ENCODE results near the gene CCDC171.
A peak's percentile ranks its signal among the peaks of the same experiment; 100 is the strongest.
"Not testable (repeated sequence)": the region's sequence is repeated elsewhere in the genome, so short reads cannot be mapped to it uniquely, and the experiment has no call there.

CCDC171 gene

DNA sequence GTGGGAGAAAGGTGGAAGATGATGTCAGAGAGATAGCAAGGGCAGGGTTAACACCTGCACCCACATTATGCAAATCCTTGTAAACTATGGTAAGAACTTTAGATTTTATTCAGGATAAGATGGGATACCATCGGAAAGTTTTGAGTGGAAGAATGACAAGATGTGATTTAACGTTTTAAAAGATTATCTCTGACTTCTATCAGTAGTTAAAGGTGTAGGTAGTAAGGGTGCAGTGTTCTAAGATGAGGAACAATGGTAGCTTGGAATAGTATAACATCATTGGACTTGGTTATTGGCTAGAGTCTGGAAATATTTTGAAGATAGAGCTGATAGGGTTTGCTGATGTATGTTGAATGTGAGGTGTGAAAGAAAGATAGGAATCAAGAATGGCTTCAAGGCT, 211.3 kb downstream of the CCDC171 start:
- DNase-seq, result no peak

DNA sequence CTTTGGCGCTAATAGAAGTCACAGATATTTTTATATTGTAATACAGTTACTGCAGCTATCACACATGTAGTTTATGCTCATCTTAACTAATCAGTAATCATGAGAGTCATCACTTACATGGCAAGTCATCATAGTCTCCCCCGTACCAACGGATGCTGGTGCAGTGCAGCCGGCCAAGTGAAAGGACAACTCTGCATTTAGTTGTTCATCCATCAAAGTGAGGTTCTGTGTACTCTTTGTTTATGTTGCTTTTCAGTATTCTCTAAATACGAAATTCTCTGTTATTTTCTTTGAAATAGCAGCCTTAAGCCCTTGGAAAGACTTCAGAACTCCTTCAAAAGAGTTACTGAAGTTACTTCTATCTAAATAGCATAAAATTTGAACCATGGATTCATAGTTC, 216.7 kb downstream of the CCDC171 start:
- no peak for DNase-seq

DNA sequence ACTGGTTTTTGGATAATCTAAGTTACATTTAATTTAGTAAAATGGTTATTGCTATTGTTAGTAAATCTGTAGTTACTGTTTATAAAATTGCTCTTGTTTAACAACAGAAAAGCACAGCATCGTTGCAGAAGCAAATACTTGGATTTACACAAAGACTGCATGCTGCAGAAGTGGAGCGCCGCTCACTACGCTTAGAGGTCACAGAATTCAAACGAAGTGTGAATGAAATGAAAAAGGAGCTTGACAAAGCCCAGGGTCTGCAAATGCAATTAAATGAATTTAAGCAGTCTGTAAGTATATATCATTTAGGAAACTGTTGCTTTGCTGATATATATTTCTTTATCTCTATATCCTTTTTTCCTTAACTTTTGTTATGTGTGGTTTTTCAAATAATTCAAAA, 226.0 kb downstream of the CCDC171 start:
- no peak for DNase-seq

DNA sequence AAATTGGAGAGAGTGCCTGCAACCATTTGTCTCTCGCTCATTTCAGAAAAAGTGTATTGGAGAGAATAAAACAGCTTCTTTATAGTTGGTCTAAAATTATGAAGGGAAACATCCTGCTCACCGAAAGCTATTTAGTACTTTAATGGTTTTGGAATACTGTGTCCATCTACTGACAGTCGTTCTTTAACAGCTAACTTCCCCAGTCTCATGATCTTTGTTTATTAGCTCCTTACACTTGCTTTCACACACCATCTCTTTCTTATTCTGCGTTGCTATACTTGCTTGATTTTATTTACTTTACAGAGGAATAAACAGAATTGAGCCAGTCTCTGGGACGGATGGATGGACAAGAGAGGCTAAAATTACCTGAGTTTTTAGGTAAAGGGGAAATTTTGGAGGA, 229.3 kb downstream of the CCDC171 start:
- DNase-seq, result no peak

DNA sequence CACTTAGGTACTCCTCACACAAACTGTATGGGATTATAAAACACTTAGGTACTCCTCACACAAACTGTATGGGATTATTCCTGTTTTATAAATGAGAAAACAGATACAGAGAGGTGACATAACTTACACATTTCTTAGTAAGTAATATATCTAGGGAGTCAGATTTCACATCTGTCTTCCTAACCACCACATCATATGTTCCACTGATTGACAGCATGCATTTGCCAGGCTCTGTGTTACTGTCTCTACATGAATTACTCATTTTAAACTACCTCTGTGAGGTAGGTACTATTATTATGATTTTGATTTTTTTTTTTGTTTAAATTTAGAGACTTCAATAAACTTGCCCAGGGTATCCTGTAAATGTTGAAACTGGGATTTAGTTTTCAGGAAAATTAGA, 232.7 kb downstream of the CCDC171 start:
- no peak for DNase-seq

DNA sequence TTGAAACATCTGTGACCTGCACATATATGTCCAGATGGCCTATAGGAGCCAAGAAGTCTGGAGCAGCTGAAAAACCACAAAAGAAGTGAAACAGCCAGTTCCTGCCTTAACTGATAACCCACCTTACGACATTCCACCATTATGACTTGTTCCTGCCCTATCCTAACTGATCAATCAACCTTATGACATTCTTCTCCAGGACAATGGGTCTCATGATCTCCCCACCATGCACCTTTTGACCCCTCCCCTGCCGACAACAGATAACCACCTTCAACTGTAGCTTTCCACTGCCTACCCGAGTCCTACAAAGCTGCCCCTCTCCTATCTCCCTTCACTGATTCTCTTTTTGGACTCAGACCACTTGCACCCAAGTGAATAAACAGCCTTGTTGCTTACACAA, 233.8 kb downstream of the CCDC171 start:
- DNase-seq, result no peak

DNA sequence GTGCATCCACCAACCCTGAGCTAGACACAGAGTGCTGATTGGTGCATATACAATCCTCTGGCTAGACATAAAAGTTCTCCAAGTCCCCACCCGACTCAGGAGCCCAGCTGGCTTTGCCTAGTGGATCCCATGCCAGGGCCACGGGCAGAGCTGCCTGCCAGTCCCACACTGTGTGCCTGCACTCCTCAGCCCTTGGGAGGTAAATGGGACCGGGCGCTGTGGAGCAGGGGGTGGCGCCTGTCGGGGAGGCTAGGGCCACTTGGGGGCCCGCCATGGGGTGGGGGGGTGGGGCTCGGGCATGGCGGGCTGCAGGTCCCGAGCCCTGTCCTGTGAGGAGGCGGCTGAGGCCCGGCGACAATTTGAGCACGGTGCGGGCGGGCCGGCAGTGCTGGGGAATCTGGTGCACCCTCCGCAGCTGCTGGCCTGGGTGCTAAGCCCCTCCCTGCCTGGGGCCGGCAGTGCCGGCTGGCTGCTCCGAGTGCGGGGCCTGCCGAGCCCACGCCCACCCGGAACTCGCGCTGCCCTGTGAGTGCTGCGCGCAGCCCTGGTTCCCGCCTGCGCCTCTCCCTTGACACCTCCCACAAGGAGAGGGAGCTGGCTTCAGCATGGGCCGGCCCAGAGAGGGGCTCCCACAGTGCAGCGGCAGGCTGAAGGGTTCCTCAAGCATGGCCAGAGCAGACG, 257.5 kb downstream of the CCDC171 start:
- not testable (repeated sequence) for DNase-seq

DNA sequence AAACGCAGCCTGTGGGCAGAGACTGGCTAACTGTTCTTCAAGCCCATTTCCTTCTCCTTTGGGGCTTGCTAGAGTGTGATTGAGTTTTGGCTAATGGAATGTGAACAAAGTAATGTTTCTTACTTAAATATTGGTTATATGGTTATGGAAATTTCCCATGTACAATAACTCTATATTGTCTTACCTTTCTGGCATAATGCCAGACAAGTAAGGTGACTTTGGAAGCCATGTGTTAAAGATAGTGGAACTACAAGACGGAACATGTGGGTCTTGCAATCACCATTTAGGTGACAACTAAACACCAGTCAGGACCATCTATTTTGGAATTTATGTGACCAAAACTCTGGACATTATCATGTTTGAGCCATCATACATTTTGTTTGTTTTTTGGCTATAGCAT, 260.2 kb downstream of the CCDC171 start:
- no peak for DNase-seq

DNA sequence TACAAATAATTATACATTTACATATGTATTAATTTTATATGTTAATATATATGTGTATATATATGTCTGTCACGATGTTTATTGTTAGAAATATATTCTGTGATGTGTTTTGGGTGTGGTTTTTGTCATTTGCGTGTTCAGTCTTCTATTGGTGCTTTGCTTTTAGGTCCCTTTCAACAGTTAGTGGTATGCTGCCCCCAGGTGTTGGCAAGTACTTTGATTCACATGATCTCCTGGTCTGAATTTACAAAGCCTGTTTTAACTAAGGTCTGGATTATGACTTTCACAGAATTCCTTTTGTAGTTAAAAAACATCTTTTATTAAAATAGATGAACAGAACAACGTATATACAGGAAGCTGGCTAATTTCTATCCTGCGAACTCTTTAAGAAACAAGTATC, 271.5 kb downstream of the CCDC171 start:
- DNase-seq, result peak; percentile 11

DNA sequence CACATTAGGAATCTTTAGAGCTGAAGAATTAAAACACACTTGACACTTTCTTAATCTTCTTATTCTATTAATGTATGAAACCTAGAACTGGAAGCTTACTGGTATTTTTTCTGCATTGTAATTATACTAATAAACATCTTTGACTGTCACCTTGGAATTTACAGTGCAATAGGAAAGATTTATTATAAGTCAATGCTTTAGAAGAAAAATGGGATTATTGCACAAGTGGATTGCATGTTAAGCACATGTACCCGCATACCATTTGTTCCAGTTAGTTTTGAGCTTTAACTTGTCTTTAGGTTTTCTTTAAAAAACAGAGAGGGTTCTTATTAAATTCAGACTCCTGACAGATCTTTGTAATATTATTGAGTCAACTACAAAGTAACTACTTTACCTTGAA, 278.5 kb downstream of the CCDC171 start:
- no peak for DNase-seq

DNA sequence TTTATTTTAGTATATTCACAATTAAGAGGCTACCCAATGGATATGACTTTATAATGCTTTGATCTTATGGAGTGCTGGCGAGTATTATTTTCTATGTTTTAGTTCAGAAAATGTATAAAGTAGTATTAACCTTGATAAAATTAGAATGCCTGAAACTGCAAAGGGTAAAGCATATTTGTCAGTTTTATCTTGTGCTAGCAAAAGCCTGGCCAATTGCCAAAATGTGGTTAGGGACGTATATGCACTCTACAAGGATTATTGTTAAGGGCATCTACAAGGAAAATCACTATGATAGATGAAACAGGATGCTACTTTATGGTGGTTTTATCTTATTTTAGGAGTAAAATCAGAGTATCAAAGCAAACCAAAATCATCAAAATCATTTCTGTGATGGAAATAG, 281.7 kb downstream of the CCDC171 start:
- no peak for DNase-seq

DNA sequence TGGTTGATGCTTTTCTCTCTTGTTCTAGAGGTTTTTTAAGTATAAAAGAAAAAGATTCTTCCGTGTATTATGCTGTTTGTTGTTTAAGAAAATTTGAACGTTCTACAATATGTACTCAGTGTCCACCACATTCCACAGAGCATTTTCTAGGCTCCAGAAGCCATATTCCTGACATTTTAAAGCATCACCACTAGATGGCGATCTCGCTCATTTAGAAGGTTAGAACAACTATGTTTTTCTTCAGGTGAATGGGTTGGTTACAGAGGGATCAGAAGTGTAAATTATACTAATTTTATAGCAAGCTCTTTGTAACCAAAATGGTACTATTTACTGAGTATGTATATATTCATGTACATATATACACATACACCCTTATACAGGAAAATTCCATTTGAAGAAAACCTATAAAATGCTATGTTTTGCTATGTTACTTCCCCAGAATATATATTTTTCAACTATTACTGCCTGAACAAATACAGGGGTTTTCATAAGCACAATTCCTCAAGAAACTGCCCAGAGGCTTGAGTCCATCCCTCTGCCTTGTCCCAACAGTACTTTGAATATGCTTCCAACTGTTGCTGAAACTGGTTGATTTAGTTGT, 284.3 kb downstream of the CCDC171 start:
- DNase-seq, result no peak

DNA sequence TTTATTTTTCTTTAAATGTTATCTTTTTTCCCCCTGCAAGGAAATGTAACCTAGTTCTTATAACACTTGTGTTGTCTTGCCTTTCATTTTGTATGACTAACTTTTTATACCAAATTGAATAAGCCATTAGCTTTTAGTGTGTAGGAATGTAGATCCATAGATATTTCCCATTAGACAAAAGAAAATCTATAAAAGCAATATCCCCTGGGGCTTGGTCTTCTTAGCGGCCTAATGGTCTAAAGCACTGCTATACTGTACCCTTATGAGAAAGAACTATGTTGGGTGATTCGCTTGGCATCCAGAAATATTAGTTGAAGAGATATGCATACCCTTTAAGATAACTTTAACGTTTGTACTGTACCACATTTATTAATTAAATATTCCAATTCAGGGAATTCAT, 289.2 kb downstream of the CCDC171 start:
- DNase-seq, result no peak

DNA sequence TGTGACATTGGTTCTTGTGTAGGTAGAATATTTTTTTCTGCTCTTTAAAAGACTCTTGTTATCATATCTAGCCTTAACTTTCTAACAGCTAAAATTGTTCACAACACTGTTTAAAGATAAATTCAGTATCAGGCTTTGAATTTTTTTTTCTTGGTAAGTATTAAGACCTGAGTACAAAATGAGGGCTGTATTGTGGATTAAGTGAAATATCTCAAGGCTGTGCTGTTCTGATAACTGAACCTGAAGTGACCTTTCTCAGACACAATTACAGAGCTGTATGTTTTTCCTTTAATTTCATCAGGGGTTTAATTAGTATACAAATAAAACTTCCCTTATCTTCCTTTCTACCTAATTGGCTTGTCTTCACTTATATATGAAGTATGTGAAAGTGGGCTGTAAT, 290.5 kb downstream of the CCDC171 start:
- no peak for DNase-seq

DNA sequence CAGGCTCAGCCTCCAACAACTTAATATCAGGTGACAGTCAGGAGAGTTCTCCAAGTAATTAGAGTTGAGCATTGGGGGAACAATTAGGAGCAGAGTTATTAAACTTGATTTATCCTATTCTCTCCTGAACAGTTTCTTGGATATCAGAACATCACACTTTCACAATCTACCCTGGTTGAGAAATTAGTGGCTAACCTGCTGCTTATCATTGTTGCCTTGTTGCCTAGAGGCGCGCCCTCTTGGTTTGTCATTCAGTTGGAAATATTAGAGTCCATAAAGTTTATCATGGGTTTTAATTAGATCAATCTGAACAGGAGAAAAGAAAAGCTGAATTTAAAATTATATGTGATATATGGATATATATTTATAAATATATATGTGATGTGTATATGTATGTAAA, 291.1 kb downstream of the CCDC171 start:
- DNase-seq, result no peak

DNA sequence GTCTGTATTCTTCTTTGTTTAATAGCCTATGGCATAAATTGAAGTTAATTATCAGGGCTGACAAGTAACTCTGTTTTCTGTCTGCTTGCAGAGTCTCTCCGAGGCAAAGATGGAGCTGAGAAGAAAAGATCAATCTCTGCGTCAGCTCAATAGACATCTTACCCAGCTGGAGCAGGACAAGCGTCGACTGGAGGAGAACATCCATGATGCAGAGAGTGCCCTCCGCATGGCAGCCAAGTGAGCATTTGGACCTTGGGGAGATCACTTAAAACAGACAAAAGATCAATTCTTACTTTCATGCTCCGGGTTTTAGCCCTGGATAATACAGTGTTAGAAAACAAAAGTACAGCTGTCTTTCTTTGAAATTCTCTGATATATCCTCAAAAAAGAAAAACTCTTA, 293.8 kb downstream of the CCDC171 start:
- DNase-seq, result no peak

DNA sequence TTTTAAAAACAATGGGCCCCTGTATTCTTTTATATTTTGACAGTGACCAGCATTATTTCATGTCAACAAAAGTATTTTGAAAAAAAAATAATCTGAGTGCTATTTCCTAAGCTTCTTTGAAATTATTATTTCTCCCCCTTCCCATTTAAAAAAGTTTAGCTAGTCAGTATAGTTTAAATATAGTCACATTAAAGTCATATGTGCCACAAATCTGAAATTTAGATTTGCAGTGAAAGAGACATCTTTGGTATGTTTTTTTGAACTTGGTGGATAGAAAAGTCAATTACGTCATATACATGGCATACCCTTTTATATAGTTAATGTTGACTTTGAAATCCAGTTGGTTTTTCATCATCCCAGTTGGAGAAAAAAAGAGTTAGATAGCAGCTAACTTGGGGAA, 297.0 kb downstream of the CCDC171 start:
- no peak for DNase-seq

DNA sequence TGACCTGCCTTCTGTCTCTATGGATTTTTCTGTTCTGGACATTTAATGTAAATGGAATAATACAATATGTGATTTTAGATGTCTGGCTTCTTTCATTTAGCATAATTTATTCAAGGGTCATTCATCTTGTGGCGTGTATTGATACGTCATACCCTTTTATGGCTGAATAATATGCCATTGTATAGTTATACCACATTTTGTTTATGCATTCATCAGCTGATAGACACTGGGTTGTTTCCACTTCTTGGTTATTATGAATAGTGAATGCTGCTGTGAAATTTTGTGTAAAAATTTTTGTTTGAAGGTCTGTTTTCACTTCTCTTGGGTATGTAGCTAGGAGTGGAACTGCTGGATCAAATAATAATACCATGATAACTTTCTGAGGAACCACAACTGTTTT, 298.9 kb downstream of the CCDC171 start:
- no peak for DNase-seq

DNA sequence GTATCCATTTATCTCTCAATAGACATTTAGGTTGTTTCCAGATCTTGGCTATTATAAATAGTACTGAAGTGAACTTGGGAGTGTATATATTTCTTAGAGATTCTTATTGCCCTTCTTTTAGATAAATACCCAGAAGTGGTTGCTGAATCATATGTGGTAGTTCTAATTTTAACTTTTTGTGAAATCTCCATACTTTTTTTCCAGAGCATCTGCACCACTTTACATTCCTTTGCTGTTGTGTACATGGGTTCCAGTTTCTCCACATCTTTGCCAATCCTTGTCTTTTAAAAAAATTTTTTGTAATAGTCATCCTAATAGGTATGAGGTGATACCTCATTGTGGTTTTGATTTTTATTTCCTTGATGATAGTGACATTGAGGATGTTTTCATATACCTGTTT, 303.7 kb downstream of the CCDC171 start:
- DNase-seq, result no peak

DNA sequence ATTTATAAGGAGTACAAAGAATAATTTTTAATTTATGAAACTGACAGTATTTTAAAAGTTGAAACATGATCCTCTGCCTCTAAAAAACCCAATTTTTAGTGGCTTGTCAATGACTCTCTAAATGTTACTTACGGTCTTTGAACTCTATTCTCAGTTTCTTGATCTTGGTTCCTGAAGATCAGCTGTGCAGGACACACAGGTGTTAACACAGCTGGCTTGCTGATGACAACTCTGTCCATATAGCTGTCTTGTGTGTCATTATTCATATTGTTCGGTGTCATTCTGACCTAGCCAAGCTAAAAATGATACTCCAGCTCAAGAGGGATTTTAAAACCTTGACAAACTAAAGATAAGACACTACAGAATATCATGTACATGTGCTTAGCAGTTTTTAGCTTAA, 314.5 kb downstream of the CCDC171 start:
- no peak for DNase-seq

DNA sequence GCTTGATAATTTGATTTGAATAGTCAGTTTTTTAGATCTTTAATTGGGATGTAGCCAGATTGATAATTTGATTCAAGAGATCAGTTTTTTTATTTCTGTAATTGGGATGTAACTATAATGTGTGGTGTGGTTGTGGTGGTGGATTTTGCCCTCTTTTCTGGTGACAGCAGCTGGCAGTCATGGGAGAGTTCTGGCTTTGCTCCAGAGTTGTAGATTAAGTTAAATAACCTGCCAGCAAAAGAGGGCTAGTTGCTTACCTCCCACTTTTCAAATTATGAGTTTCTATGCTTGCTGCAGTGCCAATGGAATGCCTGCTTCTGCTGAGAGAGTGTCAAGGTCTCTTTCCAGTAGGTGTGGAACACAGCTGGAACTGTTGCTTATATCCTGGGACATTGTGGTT, 315.1 kb downstream of the CCDC171 start:
- peak; percentile 6 for DNase-seq

DNA sequence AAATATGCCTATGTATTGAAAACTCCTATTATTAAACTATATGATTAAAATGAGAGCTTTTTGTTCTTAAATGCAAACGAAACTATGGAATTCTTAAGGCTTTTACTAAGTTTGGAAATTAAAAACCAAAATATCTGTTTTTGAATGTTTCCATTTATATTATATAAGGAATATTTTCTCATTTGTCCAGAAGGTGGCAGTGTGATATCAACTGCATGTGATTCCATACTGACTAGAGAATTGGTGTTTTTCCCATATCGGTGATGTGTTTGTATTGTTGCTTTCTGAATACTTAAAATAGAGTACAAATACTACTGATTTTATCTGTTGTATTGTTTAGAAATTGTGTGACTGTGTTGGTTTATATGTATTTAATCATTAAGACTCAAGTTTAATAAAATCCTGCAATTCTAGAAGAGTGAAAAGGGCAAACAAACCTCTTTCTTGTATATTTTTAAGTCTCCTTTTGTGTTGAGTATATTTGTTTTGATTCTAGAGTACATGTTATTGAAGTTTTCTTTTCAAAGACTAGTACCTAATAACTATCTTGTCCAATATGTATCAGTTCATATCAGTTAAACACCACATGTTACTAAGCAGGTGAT, 320.8 kb downstream of the CCDC171 start:
- no peak for DNase-seq

DNA sequence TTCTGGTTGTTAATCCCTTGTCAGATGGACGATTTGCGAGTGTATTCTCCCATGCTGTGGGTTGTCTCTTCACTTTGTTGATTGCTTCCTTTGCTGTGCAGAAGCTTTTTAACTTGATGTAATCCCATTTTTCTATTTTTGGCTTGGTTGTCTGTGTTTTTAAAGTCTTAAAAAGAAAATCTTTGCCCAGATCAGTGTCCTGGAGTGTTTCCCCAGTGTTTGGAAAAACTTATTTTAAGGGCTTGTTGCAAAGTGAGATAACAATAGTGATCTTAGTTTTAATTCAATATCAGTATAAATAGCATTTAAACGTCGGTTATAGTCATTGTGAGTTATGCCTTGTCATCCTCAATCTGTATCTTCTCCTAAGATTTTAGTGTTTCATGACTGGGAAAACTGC, 329.5 kb downstream of the CCDC171 start:
- no peak for DNase-seq

DNA sequence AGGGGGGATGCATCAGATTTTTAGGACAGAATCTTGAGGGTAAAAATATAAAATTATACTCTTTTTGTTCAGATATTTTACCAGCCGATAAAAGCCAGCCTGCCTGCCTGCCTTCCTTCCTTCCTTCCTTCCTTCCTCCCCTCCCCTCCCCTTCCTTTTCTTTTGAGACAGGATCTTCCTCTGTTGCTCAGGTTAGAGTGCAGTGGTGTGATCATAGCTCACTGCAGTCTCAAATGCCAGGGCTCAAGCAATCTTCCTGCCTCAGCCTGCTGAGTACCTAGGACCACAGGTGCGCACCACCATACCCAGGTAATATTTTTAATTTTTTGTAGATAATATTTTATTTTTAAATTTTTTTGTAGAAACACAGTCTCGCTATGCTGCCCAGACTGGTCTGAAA, 330.0 kb downstream of the CCDC171 start:
- no peak for DNase-seq

DNA sequence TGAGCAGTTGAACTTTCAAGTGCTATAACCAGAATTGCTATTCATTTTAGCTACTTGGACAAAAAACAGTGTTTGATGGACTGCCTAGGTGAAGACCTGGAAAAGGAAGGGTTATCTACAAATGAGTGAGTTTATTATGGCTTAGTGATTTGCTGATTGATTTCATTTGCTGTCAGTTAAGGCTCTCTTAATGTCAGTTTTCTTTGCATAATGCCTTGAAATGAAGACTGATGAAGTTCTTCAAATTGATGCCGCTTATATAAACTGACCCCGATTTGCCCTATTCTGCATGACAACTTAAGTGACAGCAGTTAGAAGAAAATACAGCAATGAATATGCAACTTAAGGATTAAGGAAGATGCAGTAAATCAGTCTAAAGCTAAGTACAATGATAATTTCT, 332.6 kb downstream of the CCDC171 start:
- DNase-seq, result no peak
